ENCODE data around the gene MAP7D1.
"Not testable (repeated sequence)": the region's sequence is repeated elsewhere in the genome, so short reads cannot be mapped to it uniquely, and the experiment has no call there.

The MAP7D1 gene

GRCh38 chr1:36230279-36230678, 74.3 kb downstream of the MAP7D1 start:
- H3K27me3 ChIP-seq (ENCODE audit: control insufficient read depth, insufficient read depth, low read length); H3K27ac ChIP-seq (ENCODE audit: low read depth, low read length); H3K9me3 ChIP-seq (ENCODE audit: control insufficient read depth, insufficient read depth, low read depth, low read length); H3K4me1 ChIP-seq (ENCODE audit: control insufficient read depth, insufficient read depth, low read length); H3K9ac ChIP-seq (ENCODE audit: low read length); H3K4me3 ChIP-seq (ENCODE audit: low read depth, low read length): not testable (repeated sequence)
- H3K36me3 ChIP-seq (ENCODE audit: control insufficient read depth, insufficient read depth, low read length), result peaks cover 51% of the 10 kb centered on the region
